Gastrocnemius medialis (tissue), 4 donors: ENCODE results near the gene APOBR. TPM values are rescaled to one million over a fixed set of nuclear protein-coding genes. Genes with fewer than 3 reads are reported as not detected.

Experiments
- ATAC-seq, 2 donors: fragments of 150-250 bp; one replicate each; pipeline ENCODE4 v1.9.1; 2016
- DNase-seq, 2 donors: peaks; one replicate each; pipeline ENCODE4 v3.0.0-alpha.2; 2019
- H3K27ac ChIP-seq, 4 donors: fragments of 200-600 bp; sonication (generic); 1 replicate in 1 of 4; 2 replicates in 3 of 4; pipeline ENCODE4 v1.5.1; 2016 to 2018; ENCODE audit warnings: mild to moderate bottlenecking in 2 of 4, moderate library complexity in 1 of 4
- H3K27me3 ChIP-seq, 3 donors: fragments of 200-600 bp; sonication (generic) in 2 of 3; 1 replicate in 1 of 3; 2 replicates in 2 of 3; pipeline versions ENCODE4 v1.5.1 to v1.6.0; 2016 to 2019; ENCODE audit warnings: mild to moderate bottlenecking in 1 of 3, moderate library complexity in 1 of 3
- H3K36me3 ChIP-seq, 2 donors: fragments of 200-600 bp; sonication (generic) in 1 of 2; one replicate each; pipeline ENCODE4 v1.5.1; 2017 to 2018
- H3K4me1 ChIP-seq, 2 donors: fragments of 200-600 bp; sonication (generic) in 1 of 2; one replicate each; pipeline ENCODE4 v1.5.1; 2016 to 2017; ENCODE audit warnings: mild to moderate bottlenecking in 2 of 2
- H3K4me3 ChIP-seq, 4 donors: fragments of 200-600 bp; sonication (generic) in 3 of 4; 1 replicate in 1 of 4; 2 replicates in 3 of 4; pipeline ENCODE4 v1.5.1; 2016 to 2019; ENCODE audit warnings: mild to moderate bottlenecking in 2 of 4
- H3K9me3 ChIP-seq, 3 donors: fragments of 200-600 bp; sonication (generic) in 2 of 3; 1 replicate in 1 of 3; 2 replicates in 2 of 3; pipeline ENCODE4 v1.5.1; 2016 to 2019
- CTCF ChIP-seq, 5 experiments: fragments of 450-650 bp in 3 of 5; fragments of 200-600 bp in 2 of 5; sonication (generic) in 2 of 5; IDR thresholded peaks in 4 of 5; conservative IDR thresholded peaks in 1 of 5; 1 replicate in 4 of 5; 2 replicates in 1 of 5; pipeline ENCODE4 v1.5.1; 2016 to 2019; ENCODE audit warnings: antibody characterized with exemption in 5 of 5, mild to moderate bottlenecking in 3 of 5, moderate library complexity in 3 of 5
- POLR2A ChIP-seq, 2 donors: fragments of 450-650 bp; IDR thresholded peaks; one replicate each; pipeline ENCODE4 v1.6.1; 2017; ENCODE audit warnings: antibody characterized with exemption in 2 of 2, mild to moderate bottlenecking in 2 of 2, moderate library complexity in 2 of 2
- in situ Hi-C, 4 donors: fragments of 200-750 bp; cut with MboI; loops; one replicate each; pipeline versions ENCODE4 v1.15.0 to v1.8.0; 2017; ENCODE audit warnings: low sequenced_read_pairs in 4 of 4
- intact Hi-C: fragments of 100-400 bp; cut with DNase I; formaldehyde crosslinking; loops from one replicate; pipeline ENCODE4 v1.15.1; 2023; ENCODE audit warnings: low total_unique reads
- total RNA-seq, 4 donors: library from RNA; depleted of rRNA; stranded (reverse); fragments of >200 nt; gene quantifications; one replicate each; pipeline versions ENCODE4 v1.1.0 to v1.2.3, GENCODE V29; 2016

APOBR gene
- total RNA-seq, 4 donors from 2014 or later, result 0.15 to 1.4 (median 0.54) TPM

- ATAC-seq (no peak), DNase-seq (no peak)
- Histone ChIP-seq H3K27ac (no peak overlapping the region), H3K27me3 (no peaks in the 10 kb centered on the region), H3K9me3 (no peaks in the 10 kb centered on the region), H3K4me1 (peaks cover 0 to 5% of the 10 kb centered on the region in 2 donors), H3K4me3 (no peak overlapping the region), H3K36me3 (no peaks in the 10 kb centered on the region)
- in situ Hi-C loops (loop anchor here in 1 of 4 donors (25.0 kb wide), 1 partner anchor 116 kb away; the partner anchor contains the start of gene SULT1A1), intact Hi-C loops (no loop called here)
- TF ChIP-seq POLR2A (IDR thresholded peaks at IDR 0.05), result no peak
- TF ChIP-seq CTCF (IDR thresholded peaks at IDR 0.05 in 4 of 5, conservative IDR thresholded peaks at IDR 0.05 in 1 of 5), result no peak
Measured at GRCh38 chr16:28495795-28496749, 1.6 kb downstream of the APOBR start.

GRCh38 chr16:28496844-28497243, 2.4 kb downstream of the APOBR start:
- intact Hi-C loops (no loop called here), in situ Hi-C loops (loop anchor here in 1 of 4 donors (25.0 kb wide), 1 partner anchor 115 kb away; the partner anchor contains the start of gene SULT1A1)

GRCh38 chr16:28497386-28497785, 2.9 kb downstream of the APOBR start:
- in situ Hi-C loops, result loop anchor here in 1 of 4 donors (25.0 kb wide), 1 partner anchor 115 kb away; the partner anchor contains the start of gene SULT1A1
- Histone ChIP-seq H3K27ac (no peak overlapping the region), H3K9me3 (no peaks in the 10 kb centered on the region), H3K36me3 (no peaks in the 10 kb centered on the region), H3K4me1 (no peaks in the 10 kb centered on the region), H3K27me3 (no peaks in the 10 kb centered on the region), H3K4me3 (no peak overlapping the region)
- DNase-seq (no peak), ATAC-seq (no peak)
- intact Hi-C loops, result no loop called here
- TF ChIP-seq CTCF (IDR thresholded peaks at IDR 0.05 in 4 of 5, conservative IDR thresholded peaks at IDR 0.05 in 1 of 5) (no peak), POLR2A (IDR thresholded peaks at IDR 0.05) (no peak)

More at GRCh38 chr16:28496844-28497243, 2.4 kb downstream of the APOBR start:
- Histone ChIP-seq H3K4me3 (no peak overlapping the region), H3K4me1 (no peaks in the 10 kb centered on the region), H3K9me3 (no peaks in the 10 kb centered on the region), H3K27ac (no peak overlapping the region), H3K27me3 (no peaks in the 10 kb centered on the region), H3K36me3 (no peaks in the 10 kb centered on the region)
- DNase-seq (no peak), ATAC-seq (no peak)
- no peak for TF ChIP-seq CTCF (IDR thresholded peaks at IDR 0.05 in 4 of 5, conservative IDR thresholded peaks at IDR 0.05 in 1 of 5)
- TF ChIP-seq POLR2A (IDR thresholded peaks at IDR 0.05), result no peak

GRCh38 chr16:28497861-28498599, 3.6 kb downstream of the APOBR start:
- TF ChIP-seq CTCF (IDR thresholded peaks at IDR 0.05 in 4 of 5, conservative IDR thresholded peaks at IDR 0.05 in 1 of 5), result no peak
- in situ Hi-C loops, result loop anchor here in 1 of 4 donors (25.0 kb wide), 1 partner anchor 114 kb away; the partner anchor contains the start of gene SULT1A1
- Histone ChIP-seq H3K4me3 (no peak overlapping the region), H3K27ac (no peak overlapping the region), H3K4me1 (no peaks in the 10 kb centered on the region), H3K9me3 (no peaks in the 10 kb centered on the region), H3K27me3 (no peaks in the 10 kb centered on the region), H3K36me3 (no peaks in the 10 kb centered on the region)
- intact Hi-C loops, result no loop called here
- no peak for ATAC-seq
- DNase-seq, result no peak
